GM19468 (cell line): Measurements from ENCODE around the gene KPNA4.
"Not testable (repeated sequence)": the region's sequence is repeated elsewhere in the genome, so short reads cannot be mapped to it uniquely, and the experiment has no call there.

ENCODE experiments used
- ATAC-seq: cut with Tn5 transposase; IDR thresholded peaks from one replicate; pipeline ENCODE4 v1.9.1; 2021; ENCODE audit warnings: mild to moderate bottlenecking, moderate library complexity, moderate number of reproducible peaks; ENCODE audit not compliant: unreplicated experiment; ENCODE audit errors: extremely low read depth

The KPNA4 gene

DNA sequence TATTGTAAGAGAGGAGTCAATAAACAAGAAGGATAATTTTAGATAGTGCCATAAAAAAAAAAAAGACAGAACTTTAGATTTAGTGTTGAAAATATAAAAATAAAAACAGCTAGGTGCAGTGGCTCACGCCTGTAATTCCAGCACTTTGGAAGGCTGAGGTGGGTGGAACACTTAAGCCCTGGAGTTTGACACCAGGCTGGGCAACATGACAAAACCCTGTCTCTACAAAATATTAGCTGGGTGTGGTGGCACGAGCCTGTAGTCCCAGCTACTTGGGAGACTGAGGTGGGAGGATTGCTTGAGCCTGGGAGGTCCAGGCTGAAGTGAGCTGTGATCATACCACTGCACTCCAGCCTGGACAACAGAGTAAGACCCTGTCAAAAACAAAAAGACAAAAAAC lies 49.0 kb downstream of the KPNA4 start:
- not testable (repeated sequence) for ATAC-seq

DNA sequence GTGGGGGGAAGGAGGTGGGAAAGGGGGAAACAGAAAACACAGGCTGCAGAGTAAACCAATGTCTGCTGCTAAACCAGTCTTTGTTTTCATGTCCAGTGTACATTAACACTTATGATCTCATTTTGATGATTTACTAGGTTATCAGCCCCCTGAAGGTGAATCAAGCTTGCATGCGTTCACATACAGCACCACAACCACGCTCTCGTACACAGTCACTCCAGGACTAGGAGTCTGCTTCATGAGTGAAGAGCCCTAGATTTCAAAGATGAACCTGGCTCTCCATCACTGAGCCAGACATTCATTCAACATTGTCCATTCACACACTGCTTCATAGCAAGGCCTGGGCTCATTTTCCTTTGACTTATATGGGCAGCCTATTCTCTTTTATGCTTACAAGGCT lies 64.0 kb downstream of the KPNA4 start:
- no peak for ATAC-seq

GRCh38 chr3:160498202-160498601 lies 67.2 kb downstream of the KPNA4 start:
- ATAC-seq: no peak

DNA sequence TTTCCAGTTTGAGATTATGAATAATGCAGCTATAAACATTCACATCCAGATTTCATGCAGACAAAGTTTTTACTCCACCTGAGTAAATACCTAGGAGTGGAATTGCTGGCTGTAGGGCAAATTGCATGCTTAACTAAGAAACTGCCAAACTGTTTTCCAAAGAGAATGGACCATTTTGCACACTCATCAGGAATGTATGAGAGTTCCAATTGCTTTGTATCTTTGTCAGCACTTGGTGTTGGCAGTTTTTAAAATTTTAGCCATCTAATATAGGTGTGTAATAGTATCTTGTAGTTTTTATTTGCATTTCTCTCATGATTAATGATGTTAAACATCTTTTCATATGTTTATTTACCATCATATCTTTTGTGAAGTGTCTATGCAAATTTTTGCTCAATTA lies 75.2 kb downstream of the KPNA4 start:
- ATAC-seq: no peak

GRCh38 chr3:160486459-160486869 lies 78.9 kb downstream of the KPNA4 start:
- ATAC-seq: no peak

DNA sequence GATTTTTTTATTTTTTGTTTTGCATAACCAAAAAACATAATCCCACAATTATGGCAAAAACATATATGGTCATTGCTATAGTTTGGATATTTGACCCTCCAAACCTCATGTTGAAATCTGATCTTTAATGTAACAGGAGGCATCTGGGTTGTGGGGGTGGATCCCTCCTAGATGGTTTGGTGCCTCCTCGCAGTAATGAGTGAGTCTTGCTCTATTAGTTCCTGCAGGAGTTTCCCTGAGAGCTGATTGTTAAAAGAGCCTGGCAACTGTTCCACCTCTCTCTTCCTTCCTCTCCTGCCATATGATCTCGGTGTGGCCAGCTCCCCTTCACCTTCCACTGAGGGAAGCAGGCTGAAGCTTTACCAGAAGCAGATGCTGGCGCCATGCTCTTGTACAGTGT lies 82.6 kb downstream of the KPNA4 start:
- ATAC-seq: no peak

DNA sequence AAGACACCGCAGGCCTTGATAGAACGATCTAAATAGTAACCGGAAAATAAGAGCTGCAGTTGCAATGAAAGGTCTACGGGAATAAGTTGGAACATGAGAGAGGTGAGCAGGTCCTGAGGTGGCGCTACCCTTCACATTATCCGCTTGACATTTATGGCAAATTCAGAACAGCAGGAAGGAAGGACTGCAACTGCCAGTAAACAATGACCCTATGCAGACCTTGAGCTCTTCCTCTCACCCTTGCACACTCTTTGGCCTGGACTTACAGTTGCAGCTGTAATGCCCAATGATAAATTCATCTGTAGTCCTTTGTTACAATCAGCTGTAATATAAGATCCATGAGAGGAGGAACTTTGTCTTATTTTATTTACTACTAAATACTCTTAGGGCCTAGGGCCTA lies 83.5 kb downstream of the KPNA4 start:
- ATAC-seq: no peak

DNA sequence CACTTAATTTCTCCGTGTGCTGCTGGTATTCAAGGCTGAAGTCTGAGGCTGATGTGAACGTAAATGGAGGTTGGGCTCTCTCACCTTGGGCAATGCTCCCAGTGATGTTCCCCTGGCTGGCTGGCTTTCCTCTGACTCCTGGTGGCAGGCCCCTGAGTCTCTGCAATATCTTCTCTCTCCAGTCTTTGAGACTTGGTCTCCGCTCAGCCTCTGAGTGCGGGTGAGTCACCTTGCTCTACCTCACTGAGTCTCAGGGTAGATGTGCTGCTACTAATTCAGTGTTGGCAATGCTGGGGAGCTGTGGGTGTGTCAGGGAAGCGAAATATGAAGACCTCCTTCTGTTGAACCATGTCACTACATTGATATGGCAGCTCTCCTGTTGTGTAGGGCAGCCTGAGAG lies 84.4 kb downstream of the KPNA4 start:
- ATAC-seq: no peak

DNA sequence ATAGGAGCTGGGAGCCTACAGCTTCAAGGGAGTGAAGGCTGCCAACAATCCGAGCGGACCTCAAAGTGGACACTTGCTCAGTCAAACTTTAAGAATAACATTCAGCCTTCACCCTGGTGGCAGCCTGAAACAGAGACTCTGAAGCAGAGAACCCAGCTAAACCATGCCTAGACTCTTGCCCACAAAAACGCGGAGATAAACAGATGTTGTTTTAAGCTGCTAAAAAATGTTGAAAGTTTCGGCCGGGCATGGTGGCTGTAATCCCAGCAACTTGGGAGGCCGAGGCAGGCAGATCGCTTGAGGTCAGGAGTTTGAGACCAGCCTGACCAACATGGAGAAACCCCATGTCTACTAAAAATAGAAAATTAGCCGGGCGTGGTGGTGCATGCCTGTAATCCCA lies 86.0 kb downstream of the KPNA4 start:
- no peak for ATAC-seq

DNA sequence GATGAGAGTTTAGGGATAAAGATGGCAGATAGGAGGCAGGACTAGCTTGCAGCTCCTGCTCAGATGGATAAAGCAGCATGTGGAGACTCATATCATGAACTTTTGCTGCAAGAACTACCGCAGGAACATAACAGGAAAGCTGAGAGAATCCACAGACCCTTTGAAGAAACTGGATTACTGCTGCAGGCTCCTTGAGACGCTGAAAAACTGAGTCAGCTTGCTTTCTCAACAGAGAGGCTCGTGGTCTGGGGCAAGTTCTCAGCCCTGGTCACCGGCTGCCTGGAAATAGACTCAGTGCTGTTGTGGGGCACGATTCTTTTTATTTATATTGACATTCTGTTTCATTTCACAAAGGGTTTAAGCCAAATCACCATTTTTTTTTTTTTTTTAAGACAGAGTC lies 87.0 kb downstream of the KPNA4 start:
- ATAC-seq: no peak

GRCh38 chr3:160477750-160478149 lies 87.6 kb downstream of the KPNA4 start:
- ATAC-seq: no peak

DNA sequence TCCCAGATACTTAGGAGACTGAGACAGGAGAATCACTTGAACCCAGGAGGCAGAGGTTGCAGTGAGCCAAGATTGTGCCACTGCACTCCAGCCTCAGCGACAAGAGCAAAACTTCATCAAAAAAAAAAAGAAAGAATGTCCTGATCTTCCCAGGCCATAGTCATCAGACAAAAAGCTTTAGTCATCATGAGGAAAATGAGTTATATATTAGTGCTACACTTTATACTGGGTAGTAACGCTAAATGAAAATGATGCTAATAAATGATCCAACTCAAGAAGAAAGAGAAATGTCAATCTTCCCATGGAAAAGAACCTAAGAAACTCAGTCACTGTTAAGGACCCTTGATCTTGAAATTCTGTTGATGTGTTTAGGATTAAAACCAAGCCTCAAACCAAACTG lies 89.5 kb downstream of the KPNA4 start:
- ATAC-seq: no peak

GRCh38 chr3:160475153-160475552 lies 90.2 kb downstream of the KPNA4 start:
- ATAC-seq: no peak

GRCh38 chr3:160474416-160474838 lies 90.9 kb downstream of the KPNA4 start:
- no peak for ATAC-seq

- no peak for ATAC-seq
These were observed 91.4 kb downstream of the KPNA4 start for GRCh38 chr3:160473978-160474377.

DNA sequence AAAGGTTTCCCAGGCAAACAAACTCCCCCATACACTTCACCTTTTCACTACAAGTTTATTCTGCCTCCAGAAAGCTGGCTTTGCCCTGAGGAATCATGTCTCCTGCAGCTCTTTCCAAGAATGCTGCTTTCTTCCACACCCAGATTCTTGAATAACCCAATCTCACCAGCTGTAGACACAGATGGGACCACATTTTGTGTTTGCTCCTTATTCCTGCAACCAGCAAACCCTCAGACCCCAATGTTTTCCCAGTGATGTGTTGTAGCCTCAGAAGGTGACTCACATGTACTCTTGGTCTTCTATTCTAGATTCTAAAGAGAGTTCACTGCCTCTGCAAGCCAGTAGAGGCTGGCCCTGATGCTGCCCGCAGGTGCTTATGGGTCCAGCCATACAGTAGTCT lies 92.2 kb downstream of the KPNA4 start:
- no peak for ATAC-seq

DNA sequence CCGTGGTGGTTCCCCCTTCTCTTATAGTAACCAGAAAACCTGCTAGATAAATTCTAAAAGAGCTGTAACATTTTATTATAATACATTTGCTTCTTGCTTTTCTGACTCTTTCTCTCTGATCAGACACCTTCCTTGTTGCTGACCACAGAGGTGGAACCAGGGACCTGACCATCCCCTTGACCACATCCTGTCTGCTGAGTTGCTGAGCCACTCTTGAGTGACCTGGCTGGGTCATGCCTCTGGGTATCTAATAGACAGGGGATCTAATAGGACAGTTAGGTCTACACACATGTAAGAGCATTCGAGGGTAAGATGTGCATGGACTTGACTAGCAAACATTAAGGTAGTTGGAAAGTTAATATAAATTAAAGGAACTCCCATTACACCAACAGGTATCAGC lies 93.0 kb downstream of the KPNA4 start:
- no peak for ATAC-seq

GRCh38 chr3:160471892-160472291 lies 93.5 kb downstream of the KPNA4 start:
- no peak for ATAC-seq

- no peak for ATAC-seq
These were observed 95.2 kb downstream of the KPNA4 start for GRCh38 chr3:160470181-160470580.

GRCh38 chr3:160464971-160465370 lies 100.4 kb downstream of the KPNA4 start:
- no peak for ATAC-seq

DNA sequence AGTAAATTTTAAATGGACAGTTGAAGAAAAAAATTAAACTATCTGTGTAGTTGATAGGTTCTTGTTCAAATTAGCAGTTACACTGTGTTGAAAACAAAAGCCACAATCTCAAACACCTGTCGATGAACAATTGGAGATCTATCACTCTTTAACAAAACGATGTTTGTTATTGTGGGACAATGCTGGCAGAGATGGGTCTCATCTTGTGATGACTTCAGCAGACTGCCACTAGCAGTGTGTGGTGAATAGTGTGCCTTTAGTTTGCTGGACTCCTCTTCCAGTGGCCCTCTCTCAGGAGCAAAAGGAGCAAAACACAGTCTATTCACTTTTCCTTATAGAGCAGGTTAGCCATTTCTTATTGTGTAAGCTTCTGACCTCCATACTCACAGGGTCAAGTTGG lies 101.0 kb downstream of the KPNA4 start:
- ATAC-seq: no peak

GRCh38 chr3:160460033-160460432 lies 105.3 kb downstream of the KPNA4 start:
- no peak for ATAC-seq

DNA sequence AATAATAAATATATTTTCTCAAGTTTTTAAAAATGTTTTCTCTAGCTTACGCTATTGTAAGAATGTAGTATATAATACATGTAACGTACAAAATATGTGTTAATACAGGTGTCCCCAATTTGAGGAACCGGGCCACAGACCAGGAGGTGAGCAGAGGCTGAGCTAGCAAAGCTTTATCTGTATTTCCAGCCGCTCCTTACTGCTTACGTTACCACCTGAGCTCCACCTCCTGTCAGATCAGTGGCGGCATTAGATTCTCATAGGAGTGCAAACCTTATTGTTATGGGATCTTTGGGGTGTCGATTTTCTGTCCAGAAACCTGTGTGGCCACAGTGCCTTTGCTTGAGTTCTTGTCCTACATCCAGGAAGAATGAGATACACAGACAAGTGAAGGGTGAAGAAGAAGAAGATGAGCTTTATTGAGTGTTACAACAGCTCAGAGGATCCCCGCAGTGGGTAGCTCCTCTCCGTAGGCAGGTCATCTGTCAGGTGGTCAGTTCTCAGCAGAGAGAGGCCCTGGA lies 105.9 kb downstream of the KPNA4 start:
- no peak for ATAC-seq
